Measurements from ENCODE around the gene ZNF324. TPM values are rescaled to one million over a fixed set of nuclear protein-coding genes. Genes with fewer than 3 reads are reported as not detected.

ZNF324 gene
- total and polyA plus RNA-seq, 8 donors = 7.1 to 10.1 (median 8.6) TPM

- Histone ChIP-seq H3K27ac (peak within 1 kb of the TSS in 1 of 2 donors; percentile 53), H3K36me3 (peaks cover 0 to 28% of the 10 kb centered on the region in 2 donors), H3K9me3 (peaks cover 0 to 16% of the 10 kb centered on the region in 2 donors), H3K27me3 (peaks cover 0 to 18% of the 10 kb centered on the region in 2 donors), H3K4me3 (peak within 1 kb of the TSS; percentile 94 to 99), H3K4me1 (peaks cover 0 to 11% of the 10 kb centered on the region in 2 donors)
- ATAC-seq = peak; percentile 99
- intact Hi-C loops (cut with DNase I) = no loop called here
- DNase-seq = peak; percentile 93 to 98 (median 97)
- no peak for TF ChIP-seq CTCF (IDR thresholded peaks at IDR 0.05)
Observed at GRCh38 chr19:58451358-58452101, 15.3 kb upstream of the ZNF324 start, which contains the start of gene ZNF324B. Gene ZNF324B, plus strand, starts transcription at chr19:58451622. Its CDS starts 2,080 bp downstream, at chr19:58453702.

- Histone ChIP-seq H3K36me3 (peaks cover 0 to 36% of the 10 kb centered on the region in 2 donors), H3K27me3 (peaks cover 0 to 2% of the 10 kb centered on the region in 2 donors), H3K27ac (no peak overlapping the region), H3K9me3 (peaks cover 0 to 6% of the 10 kb centered on the region in 2 donors), H3K4me3 (no peak overlapping the region), H3K4me1 (peaks cover 0 to 11% of the 10 kb centered on the region in 2 donors)
- intact Hi-C loops (cut with DNase I) = no loop called here
- DNase-seq (no peak), ATAC-seq (no peak)
- TF ChIP-seq CTCF (IDR thresholded peaks at IDR 0.05) = no peak
Observed at GRCh38 chr19:58453743-58454142, 13.1 kb upstream of the ZNF324 start.

GRCh38 chr19:58455306-58455705, 11.6 kb upstream of the ZNF324 start:
- ATAC-seq = no peak
- Histone ChIP-seq H3K27ac (no peak overlapping the region), H3K36me3 (peaks cover 0 to 36% of the 10 kb centered on the region in 2 donors), H3K27me3 (no peaks in the 10 kb centered on the region), H3K9me3 (no peaks in the 10 kb centered on the region), H3K4me1 (peaks cover 0 to 11% of the 10 kb centered on the region in 2 donors), H3K4me3 (no peak overlapping the region)
- intact Hi-C loops (cut with DNase I) = no loop called here
- no peak for TF ChIP-seq CTCF (IDR thresholded peaks at IDR 0.05)
- DNase-seq = no peak

- H3K27ac ChIP-seq = no peak overlapping the region
- peaks cover 0 to 36% of the 10 kb centered on the region in 2 donors for H3K36me3 ChIP-seq
- H3K27me3 ChIP-seq = no peaks in the 10 kb centered on the region
- intact Hi-C loops (cut with DNase I) = no loop called here
- ATAC-seq = no peak
- no peak overlapping the region for H3K4me3 ChIP-seq
- TF ChIP-seq CTCF (IDR thresholded peaks at IDR 0.05) = no peak
- H3K9me3 ChIP-seq = no peaks in the 10 kb centered on the region
- peaks cover 0 to 6% of the 10 kb centered on the region in 2 donors for H3K4me1 ChIP-seq
- no peak for DNase-seq
Observed at GRCh38 chr19:58456111-58456510, 10.8 kb upstream of the ZNF324 start.

- Histone ChIP-seq H3K9me3 (no peaks in the 10 kb centered on the region), H3K27ac (no peak overlapping the region), H3K27me3 (no peaks in the 10 kb centered on the region), H3K36me3 (peaks cover 0 to 21% of the 10 kb centered on the region in 2 donors), H3K4me1 (no peaks in the 10 kb centered on the region), H3K4me3 (no peak overlapping the region)
- no peak for ATAC-seq
- no peak for TF ChIP-seq CTCF (IDR thresholded peaks at IDR 0.05)
- no peak for DNase-seq
- intact Hi-C loops (cut with DNase I) = no loop called here
Observed at GRCh38 chr19:58460039-58460438, 6.8 kb upstream of the ZNF324 start.

All from left lung (tissue), 10 donors.